Smooth muscle cell (in vitro differentiated cells): ENCODE results near the gene CRB3. TPM values are rescaled to one million over a fixed set of nuclear protein-coding genes. Genes with fewer than 3 reads are reported as not detected.

Experiments
- DNase-seq: peaks from one replicate; lab custom pipeline; 2025; ENCODE audit not compliant: unreplicated experiment; lab: John Stamatoyannopoulos, UW
- H2AFZ ChIP-seq: fragments of 200-600 bp; sonication (generic); 2 replicates; pipeline ENCODE4 v1.6.0; 2016; ENCODE audit warnings: antibody characterized with exemption, low read depth, mild to moderate bottlenecking
- H3F3A ChIP-seq: fragments of 200-600 bp; sonication (generic); 2 replicates; pipeline ENCODE4 v1.6.0; 2017; ENCODE audit warnings: antibody characterized with exemption, low read depth
- H3K27ac ChIP-seq: fragments of 200-600 bp; sonication (generic); 2 replicates; pipeline ENCODE4 v1.5.1; 2016; ENCODE audit warnings: low read depth, mild to moderate bottlenecking
- H3K27me3 ChIP-seq: fragments of 200-600 bp; sonication (generic); 2 replicates; pipeline ENCODE4 v1.6.1; 2016; ENCODE audit warnings: low read depth, mild to moderate bottlenecking
- H3K36me3 ChIP-seq: fragments of 200-600 bp; sonication (generic); 2 replicates; pipeline ENCODE4 v1.5.1; 2016; ENCODE audit warnings: low read depth
- H3K4me1 ChIP-seq: fragments of 200-600 bp; sonication (generic); 2 replicates; pipeline ENCODE4 v1.5.1; 2016; ENCODE audit warnings: low read depth
- H3K4me2 ChIP-seq: fragments of 200-600 bp; sonication (generic); 2 replicates; pipeline ENCODE4 v1.6.0; 2016; ENCODE audit warnings: mild to moderate bottlenecking
- H3K4me3 ChIP-seq: fragments of 200-600 bp; sonication (generic); 2 replicates; pipeline ENCODE4 v1.5.1; 2016; ENCODE audit warnings: mild to moderate bottlenecking
- H3K79me2 ChIP-seq: fragments of 200-600 bp; sonication (generic); 2 replicates; pipeline ENCODE4 v1.6.0; 2016; ENCODE audit warnings: low read depth, mild to moderate bottlenecking
- H3K9ac ChIP-seq: fragments of 200-600 bp; sonication (generic); 2 replicates; pipeline ENCODE4 v1.6.0; 2016; ENCODE audit warnings: low read depth
- H3K9me3 ChIP-seq: fragments of 200-600 bp; sonication (generic); replicated peaks from 2 replicates; pipeline ENCODE4 v1.5.1; 2016; ENCODE audit warnings: low read depth
- H4K20me1 ChIP-seq: fragments of 200-600 bp; sonication (generic); 2 replicates; pipeline ENCODE4 v1.6.0; 2016; ENCODE audit warnings: low read depth
- CTCF ChIP-seq: fragments of 200-600 bp; sonication (generic); IDR thresholded peaks from 2 replicates; pipeline ENCODE4 v1.5.1; 2017; ENCODE audit warnings: borderline replicate concordance, mild to moderate bottlenecking, antibody characterized with exemption; ENCODE audit not compliant: insufficient read depth, poor library complexity, severe bottlenecking
- WGBS: methylation state at CpG from one replicate; pipeline ENCODE4 v1.1.7; 2016; ENCODE audit warnings: low lambda C conversion rate; 5-methylcytosine and 5-hydroxymethylcytosine counted together
- polyA plus RNA-seq: library from polyadenylated mRNA; unstranded; fragments of >200 nt; fragmentation: Nextera tagmentation; extraction: Ambion mirVana; gene quantifications from 2 replicates; pipeline ENCODE4 v1.2.1, GENCODE V29; 2016
- total RNA-seq: library from RNA; depleted of rRNA; stranded (reverse); fragments of >200 nt; gene quantifications from 2 replicates; pipeline ENCODE4 v1.2.3, GENCODE V29; 2014

The CRB3 gene
- total and polyA plus RNA-seq, 2 experiments from 2014 or later = 2.5 to 4.0 TPM

DNA sequence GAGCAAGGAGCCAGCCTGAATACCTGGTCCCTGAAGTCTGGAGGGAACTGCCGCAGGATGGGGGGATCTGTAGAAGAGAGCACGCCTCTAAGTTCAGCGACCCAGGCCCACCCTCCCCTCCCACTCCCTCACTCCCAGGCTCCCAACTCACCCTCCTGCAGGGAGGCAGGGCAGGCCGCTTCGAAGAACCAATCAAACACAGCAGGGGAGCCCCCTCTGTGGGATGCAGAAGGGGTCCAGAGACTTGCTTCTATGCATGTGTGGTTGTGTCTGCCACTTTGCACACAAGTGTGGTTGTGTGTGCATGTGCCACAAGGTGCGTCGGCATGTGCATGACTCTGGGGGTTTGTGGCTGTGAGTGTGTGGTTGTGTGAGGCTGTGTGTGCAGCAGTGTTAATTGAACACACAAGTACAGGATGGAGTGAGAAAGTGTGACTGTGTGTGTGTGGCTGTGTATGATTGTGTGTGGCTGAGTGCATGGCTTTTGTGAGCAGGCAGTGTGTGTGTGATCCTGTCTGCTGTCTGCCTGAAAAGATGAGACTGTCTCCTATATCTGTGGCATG lies 15.8 kb downstream of the CRB3 start:
- no peak for DNase-seq
- TF ChIP-seq CTCF = no peak
- Histone ChIP-seq H3K79me2 (no peaks in the 10 kb centered on the region), H3K4me3 (no peak overlapping the region), H3K9ac (no peak overlapping the region), H3K4me2 (no peak overlapping the region), H3F3A (no peaks in the 10 kb centered on the region), H3K27ac (no peak overlapping the region), H2AFZ (no peak overlapping the region), H4K20me1 (no peaks in the 10 kb centered on the region), H3K36me3 (no peaks in the 10 kb centered on the region), H3K27me3 (peaks cover 17% of the 10 kb centered on the region), H3K4me1 (peaks cover 9% of the 10 kb centered on the region), H3K9me3 (no peaks in the 10 kb centered on the region)
- 87% methylated on average over 4 of the region's 7 CpGs for WGBS

- no peaks in the 10 kb centered on the region for H4K20me1 ChIP-seq
- no peaks in the 10 kb centered on the region for H3F3A ChIP-seq
- H3K4me1 ChIP-seq = peaks cover under 1% of the 10 kb centered on the region
- 89% methylated on average over 10 of the region's 10 CpGs for WGBS
- peaks cover 7% of the 10 kb centered on the region for H3K27me3 ChIP-seq
- no peak for DNase-seq
- no peak overlapping the region for H3K4me2 ChIP-seq
- no peaks in the 10 kb centered on the region for H3K79me2 ChIP-seq
- H3K9me3 ChIP-seq = no peaks in the 10 kb centered on the region
- H3K27ac ChIP-seq = no peak overlapping the region
- no peak overlapping the region for H3K9ac ChIP-seq
- no peak overlapping the region for H3K4me3 ChIP-seq
- H3K36me3 ChIP-seq = no peaks in the 10 kb centered on the region
- no peak for TF ChIP-seq CTCF
- no peak overlapping the region for H2AFZ ChIP-seq
Observed at GRCh38 chr19:6480848-6481415, 16.9 kb downstream of the CRB3 start.

DNA sequence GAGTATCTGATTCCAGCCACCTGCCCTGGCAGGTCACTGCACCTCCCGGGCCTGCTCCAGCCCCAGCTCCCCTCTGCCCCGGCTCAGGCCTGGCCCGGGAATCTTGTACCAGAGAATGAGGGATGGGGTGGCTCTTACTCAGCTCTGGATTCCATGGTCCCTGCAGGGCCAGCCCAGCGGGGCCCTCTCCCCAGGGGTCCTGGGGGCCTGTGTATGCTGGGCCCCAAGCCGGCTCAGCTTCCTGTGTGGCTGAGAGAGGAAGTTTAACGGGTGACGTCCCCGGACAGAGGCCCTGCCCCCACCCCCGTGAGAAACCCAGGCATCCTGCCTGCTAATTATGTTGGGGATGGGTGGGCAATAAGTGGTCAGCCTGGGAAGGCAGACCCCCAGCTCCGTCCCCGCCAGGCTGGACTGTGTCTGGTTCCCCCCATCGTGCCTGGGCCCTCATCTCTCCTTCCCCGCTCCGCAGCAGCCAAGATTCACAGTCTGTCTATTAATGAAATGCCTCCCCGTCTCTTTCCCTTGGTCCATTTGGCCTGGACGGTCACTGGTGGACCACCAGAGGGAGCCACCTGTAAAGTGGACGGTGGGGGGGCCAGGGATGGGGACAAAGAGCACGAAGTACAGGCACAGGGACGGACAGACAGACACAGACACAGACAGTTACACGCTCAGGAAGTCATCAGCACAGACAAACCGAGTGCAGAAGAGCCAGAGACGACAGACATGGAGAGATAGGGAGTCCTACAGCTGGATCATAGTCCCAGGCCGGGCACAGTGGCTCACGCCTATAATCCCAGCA lies 17.7 kb downstream of the CRB3 start, which contains the start of gene DENND1C:
DENND1C (minus strand) TSS at position 247 of the 802 bp plus-strand sequence; CDS start at position 155, 92 bp downstream.
- no peaks in the 10 kb centered on the region for H3K79me2 ChIP-seq
- H3K9me3 ChIP-seq = no peaks in the 10 kb centered on the region
- H3K4me2 ChIP-seq = no peak within 1 kb of the TSS
- no peak within 1 kb of the TSS for H2AFZ ChIP-seq
- peak; percentile 35 for TF ChIP-seq CTCF
- no peaks in the 10 kb centered on the region for H3K4me1 ChIP-seq
- no peak within 1 kb of the TSS for H3K4me3 ChIP-seq
- H3K36me3 ChIP-seq = no peaks in the 10 kb centered on the region
- H3K9ac ChIP-seq = no peak within 1 kb of the TSS
- H3F3A ChIP-seq = no peaks in the 10 kb centered on the region
- H4K20me1 ChIP-seq = no peaks in the 10 kb centered on the region
- no peak within 1 kb of the TSS for H3K27ac ChIP-seq
- DNase-seq = no peak
- H3K27me3 ChIP-seq = no peaks in the 10 kb centered on the region
- WGBS = 64% methylated on average over 24 of the region's 24 CpGs
